Peyer's patch (tissue), 4 donors: ENCODE data around the gene ZBTB38. TPM values are rescaled to one million over a fixed set of nuclear protein-coding genes. Genes with fewer than 3 reads are reported as not detected.

ENCODE experiments used
- DNase-seq, 3 donors: peaks; one replicate each; pipeline ENCODE4 v3.0.0-alpha.2; 2017 to 2019
- H3K27ac ChIP-seq, 4 donors: fragments of 200-600 bp; sonication (generic); one replicate each; pipeline ENCODE4 v1.5.1; 2016 to 2019
- H3K27me3 ChIP-seq, 2 donors: fragments of 200-600 bp; sonication (generic); one replicate each; pipeline ENCODE4 v1.5.1; 2019
- H3K36me3 ChIP-seq, 3 donors: fragments of 200-600 bp; sonication (generic); one replicate each; pipeline ENCODE4 v1.5.1; 2016 to 2019
- H3K4me1 ChIP-seq, 4 donors: fragments of 200-600 bp; sonication (generic); one replicate each; pipeline ENCODE4 v1.5.1; 2016 to 2019
- H3K4me3 ChIP-seq, 4 donors: fragments of 200-600 bp; sonication (generic); 1 replicate in 3 of 4; 2 replicates in 1 of 4; pipeline ENCODE4 v1.5.1; 2016 to 2019; ENCODE audit warnings: mild to moderate bottlenecking in 1 of 4
- H3K9me3 ChIP-seq, 4 donors: fragments of 200-600 bp; sonication (generic); one replicate each; pipeline ENCODE4 v1.5.1; 2016 to 2019; ENCODE audit warnings: mild to moderate bottlenecking in 1 of 4
- CTCF ChIP-seq, 6 experiments: fragments of 450-650 bp in 4 of 6; fragments of 200-600 bp in 2 of 6; sonication (generic) in 1 of 6; IDR thresholded peaks; one replicate each; pipeline ENCODE4 v1.5.1; 2017 to 2019; ENCODE audit warnings: antibody characterized with exemption in 6 of 6, mild to moderate bottlenecking in 3 of 6, moderate library complexity in 1 of 6
- POLR2A ChIP-seq, 2 donors: fragments of 450-650 bp; IDR thresholded peaks; one replicate each; pipeline ENCODE4 v1.5.1; 2017; ENCODE audit warnings: antibody characterized with exemption in 2 of 2, mild to moderate bottlenecking in 2 of 2, moderate library complexity in 2 of 2
- total RNA-seq, 4 donors: library from RNA; depleted of rRNA; stranded (reverse); fragments of >200 nt; gene quantifications; one replicate each; pipeline ENCODE4 v1.1.0, GENCODE V29; 2016

Gene ZBTB38
- total RNA-seq, 4 donors from 2014 or later = 168 to 254 (median 184) TPM

- peaks cover 0 to 49% (median 3%) of the 10 kb centered on the region in 3 donors for H3K36me3 ChIP-seq
- peak overlapping the region in 1 of 4 donors; percentile 13 for H3K4me3 ChIP-seq
- no peaks in the 10 kb centered on the region for H3K27me3 ChIP-seq
Observed at GRCh38 chr3:141411251-141411771, 43.0 kb downstream of the ZBTB38 start.

GRCh38 chr3:141412087-141412935, 44.0 kb downstream of the ZBTB38 start:
- peak in 2 of 3 donors; percentile 75 to 85 for DNase-seq
- H3K27me3 ChIP-seq = no peaks in the 10 kb centered on the region
- H3K4me1 ChIP-seq = peaks cover 0 to 43% (median 17%) of the 10 kb centered on the region in 4 donors
- H3K27ac ChIP-seq = peak overlapping the region; percentile 82 to 85 (median 82)
- peak overlapping the region in 2 of 4 donors; percentile 7 to 9 for H3K4me3 ChIP-seq
- no peak for TF ChIP-seq CTCF (IDR thresholded peaks at IDR 0.05)
- TF ChIP-seq POLR2A (IDR thresholded peaks at IDR 0.05) = no peak
- no peaks in the 10 kb centered on the region for H3K9me3 ChIP-seq
- peaks cover 0 to 54% (median 3%) of the 10 kb centered on the region in 3 donors for H3K36me3 ChIP-seq

More at GRCh38 chr3:141411251-141411771, 43.0 kb downstream of the ZBTB38 start:
- Histone ChIP-seq H3K4me1 (peaks cover 0 to 43% (median 17%) of the 10 kb centered on the region in 4 donors), H3K27ac (peak overlapping the region; percentile 82 to 85 (median 82)), H3K9me3 (no peaks in the 10 kb centered on the region)
- DNase-seq = peak in 2 of 3 donors; percentile 46 to 68
- TF ChIP-seq CTCF (IDR thresholded peaks at IDR 0.05) (no peak), POLR2A (IDR thresholded peaks at IDR 0.05) (peak in 1 of 2 donors; percentile 15)

- H3K27me3 ChIP-seq = no peaks in the 10 kb centered on the region
- peaks cover 0 to 43% (median 17%) of the 10 kb centered on the region in 4 donors for H3K4me1 ChIP-seq
- peaks cover 0 to 52% (median 3%) of the 10 kb centered on the region in 3 donors for H3K36me3 ChIP-seq
- no peaks in the 10 kb centered on the region for H3K9me3 ChIP-seq
- peak overlapping the region in 1 of 4 donors; percentile 22 for H3K4me3 ChIP-seq
- DNase-seq = peak; percentile 39 to 79 (median 63)
- H3K27ac ChIP-seq = peak overlapping the region; percentile 82 to 85 (median 82)
- TF ChIP-seq CTCF (IDR thresholded peaks at IDR 0.05) (no peak), POLR2A (IDR thresholded peaks at IDR 0.05) (no peak)
Observed at GRCh38 chr3:141412936-141413354, 44.6 kb downstream of the ZBTB38 start.

- Histone ChIP-seq H3K36me3 (peaks cover 0 to 53% (median 3%) of the 10 kb centered on the region in 3 donors), H3K27ac (peak overlapping the region; percentile 82 to 85 (median 82)), H3K4me1 (peaks cover 0 to 43% (median 17%) of the 10 kb centered on the region in 4 donors), H3K9me3 (no peaks in the 10 kb centered on the region), H3K27me3 (no peaks in the 10 kb centered on the region), H3K4me3 (peak overlapping the region in 1 of 4 donors; percentile 22)
- TF ChIP-seq CTCF (IDR thresholded peaks at IDR 0.05) (no peak), POLR2A (IDR thresholded peaks at IDR 0.05) (no peak)
- no peak for DNase-seq
Observed at GRCh38 chr3:141413391-141413790, 45.1 kb downstream of the ZBTB38 start.

- no peak for DNase-seq
- Histone ChIP-seq H3K27me3 (no peaks in the 10 kb centered on the region), H3K9me3 (no peaks in the 10 kb centered on the region), H3K4me3 (no peak overlapping the region), H3K36me3 (peaks cover 0 to 54% (median 3%) of the 10 kb centered on the region in 3 donors), H3K27ac (peak overlapping the region; percentile 82 to 85 (median 82)), H3K4me1 (peaks cover 0 to 40% (median 17%) of the 10 kb centered on the region in 4 donors)
- TF ChIP-seq POLR2A (IDR thresholded peaks at IDR 0.05) = no peak
- no peak for TF ChIP-seq CTCF (IDR thresholded peaks at IDR 0.05)
Observed at GRCh38 chr3:141413801-141414689, 45.7 kb downstream of the ZBTB38 start.
